GM21381 (cell line): ENCODE data around the gene ZNF600.
"Not testable (repeated sequence)": the region's sequence is repeated elsewhere in the genome, so short reads cannot be mapped to it uniquely, and the experiment has no call there.

Experiments
- ATAC-seq: cut with Tn5 transposase; IDR thresholded peaks from one replicate; pipeline ENCODE4 v1.9.1; 2021; ENCODE audit warnings: mild to moderate bottlenecking, moderate library complexity; ENCODE audit not compliant: unreplicated experiment

ZNF600 gene

DNA sequence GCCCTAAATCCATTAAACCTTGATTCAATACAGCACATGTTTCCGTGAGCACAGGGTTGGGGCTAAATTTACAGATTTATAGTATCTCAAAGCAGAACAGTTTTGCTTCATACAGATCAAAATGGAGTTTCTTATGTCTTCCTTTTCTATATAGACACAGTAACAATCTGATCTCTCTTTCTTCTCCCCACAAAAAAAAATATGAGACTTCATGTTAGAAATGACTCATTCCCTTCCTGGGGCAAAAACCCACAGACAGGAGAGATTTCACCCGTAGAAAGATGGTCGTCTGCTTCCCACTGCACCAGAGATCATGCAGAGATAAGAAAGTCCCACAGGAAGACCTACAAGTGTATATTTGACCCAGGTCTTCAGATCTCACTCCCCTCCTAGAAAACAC, 44.1 kb downstream of the ZNF600 start:
- no peak for ATAC-seq

DNA sequence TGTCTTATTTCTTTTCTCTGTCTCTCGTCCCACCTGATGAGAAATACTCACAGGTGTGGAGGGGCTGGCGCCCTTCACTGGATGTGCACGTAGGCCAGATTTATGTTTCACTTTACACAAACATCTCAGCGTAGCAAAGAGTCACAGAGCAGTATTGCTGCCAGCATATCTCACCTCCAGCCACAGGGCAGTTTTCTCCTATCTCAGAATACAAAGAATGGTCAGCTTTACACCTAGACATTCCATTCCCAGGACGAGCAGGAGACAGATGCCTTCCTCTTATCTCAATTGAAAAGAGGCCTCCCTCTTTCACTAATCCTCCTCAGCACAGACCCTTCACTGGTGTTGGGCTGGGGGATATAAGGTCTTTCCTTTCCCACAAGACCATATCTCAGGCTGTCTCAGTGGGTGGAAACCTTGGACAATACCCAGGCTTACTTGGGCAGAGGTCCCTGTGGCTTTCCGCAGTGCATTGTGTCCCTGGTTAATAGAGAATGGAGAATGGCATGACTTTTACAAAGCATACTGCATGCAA, 44.6 kb downstream of the ZNF600 start:
- ATAC-seq: no peak

DNA sequence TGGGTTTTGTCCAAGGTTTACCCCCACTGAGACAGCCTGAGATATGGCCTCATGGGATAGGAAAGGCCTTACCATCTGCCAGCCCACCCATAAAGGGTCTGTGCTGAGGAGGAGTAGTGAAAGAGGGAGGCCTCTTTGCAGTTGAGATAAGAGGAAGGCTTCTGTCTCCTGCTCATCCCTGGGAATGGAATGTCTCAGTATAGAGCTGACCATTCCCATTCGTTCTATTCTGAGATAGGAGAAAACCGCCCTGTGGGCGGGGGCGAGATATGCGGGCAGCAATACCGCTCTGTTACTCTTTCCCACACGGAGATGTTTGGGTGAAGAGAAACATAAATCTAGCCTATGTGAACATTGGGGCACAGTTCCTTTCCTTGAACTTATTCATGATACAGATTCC, 45.2 kb downstream of the ZNF600 start:
- not testable (repeated sequence) for ATAC-seq

- no peak for ATAC-seq
Measured at GRCh38 chr19:52739576-52739975, 47.0 kb downstream of the ZNF600 start.

DNA sequence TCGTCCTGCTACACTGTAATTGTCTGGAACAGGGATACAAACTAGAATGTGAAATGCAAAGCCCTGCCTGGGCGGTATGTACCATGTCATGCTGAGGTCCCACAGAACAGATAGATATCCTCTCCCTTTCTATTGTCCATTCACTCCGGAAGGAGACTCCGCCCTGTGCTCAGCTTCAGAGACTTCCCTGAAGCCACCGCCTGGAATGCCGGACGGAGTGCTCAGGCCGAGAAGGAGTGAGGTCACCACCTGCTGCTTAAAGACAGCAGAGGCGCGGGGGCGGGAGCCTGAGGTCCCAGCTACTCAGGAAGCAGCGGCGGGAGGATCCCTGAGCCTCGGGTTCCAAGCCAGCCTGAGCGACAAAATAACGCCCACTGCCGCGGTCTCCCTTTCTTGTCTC, 50.9 kb downstream of the ZNF600 start:
- ATAC-seq: no peak

GRCh38 chr19:52734893-52735661, 51.5 kb downstream of the ZNF600 start, which contains the start of gene ZNF611:
ZNF611 (minus strand) TSS chr19:52735044; CDS start chr19:52715894, 19,150 bp downstream.
- peak; percentile 90 for ATAC-seq

- peak; percentile 30 for ATAC-seq
Measured at GRCh38 chr19:52734331-52734892, 52.2 kb downstream of the ZNF600 start.

GRCh38 chr19:52726051-52726450, 60.5 kb downstream of the ZNF600 start:
- ATAC-seq: not testable (repeated sequence)

- no peak for ATAC-seq
Measured at GRCh38 chr19:52725528-52725961, 61.0 kb downstream of the ZNF600 start.

DNA sequence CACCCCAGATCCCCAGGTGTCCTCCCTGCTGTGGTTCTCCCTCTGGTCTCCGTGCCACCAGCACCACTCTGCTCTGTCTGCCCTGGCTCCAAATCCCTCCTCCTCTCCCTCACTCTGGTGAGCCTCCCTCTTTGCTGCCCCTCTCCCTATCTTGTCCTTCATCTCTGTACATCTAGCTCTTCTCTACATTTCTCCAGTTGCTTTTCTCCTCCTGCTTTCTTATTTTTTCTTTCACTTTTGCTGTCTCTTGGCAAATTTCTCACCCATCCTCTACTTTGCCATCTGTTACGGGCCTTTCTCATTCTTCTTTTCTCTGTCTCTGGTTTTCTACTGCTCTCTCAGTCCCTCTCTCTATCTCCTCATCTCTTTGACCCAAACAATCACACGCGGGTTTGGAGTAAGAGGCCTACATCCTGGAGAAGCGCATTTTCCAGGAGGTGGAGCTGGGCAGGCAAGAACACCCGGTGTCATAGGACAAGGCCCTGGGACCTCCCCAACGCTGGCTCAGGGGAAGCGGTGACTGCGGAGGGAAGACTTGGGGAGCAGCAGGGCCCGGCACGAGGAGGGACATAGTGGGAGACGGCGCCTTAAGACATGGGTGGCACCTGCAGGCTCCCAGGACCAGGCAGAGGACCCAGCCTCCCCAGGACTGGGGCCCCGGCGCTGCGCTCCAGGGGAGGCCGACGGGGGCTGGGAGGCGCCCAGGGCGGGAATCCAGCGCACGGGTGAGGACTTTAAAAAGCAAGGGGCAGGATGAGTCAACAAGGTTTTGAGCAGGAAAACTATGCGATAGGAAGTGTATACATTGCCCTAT, 61.7 kb downstream of the ZNF600 start:
- ATAC-seq: no peak

GRCh38 chr19:52723907-52724598, 62.5 kb downstream of the ZNF600 start:
- not testable (repeated sequence) for ATAC-seq

DNA sequence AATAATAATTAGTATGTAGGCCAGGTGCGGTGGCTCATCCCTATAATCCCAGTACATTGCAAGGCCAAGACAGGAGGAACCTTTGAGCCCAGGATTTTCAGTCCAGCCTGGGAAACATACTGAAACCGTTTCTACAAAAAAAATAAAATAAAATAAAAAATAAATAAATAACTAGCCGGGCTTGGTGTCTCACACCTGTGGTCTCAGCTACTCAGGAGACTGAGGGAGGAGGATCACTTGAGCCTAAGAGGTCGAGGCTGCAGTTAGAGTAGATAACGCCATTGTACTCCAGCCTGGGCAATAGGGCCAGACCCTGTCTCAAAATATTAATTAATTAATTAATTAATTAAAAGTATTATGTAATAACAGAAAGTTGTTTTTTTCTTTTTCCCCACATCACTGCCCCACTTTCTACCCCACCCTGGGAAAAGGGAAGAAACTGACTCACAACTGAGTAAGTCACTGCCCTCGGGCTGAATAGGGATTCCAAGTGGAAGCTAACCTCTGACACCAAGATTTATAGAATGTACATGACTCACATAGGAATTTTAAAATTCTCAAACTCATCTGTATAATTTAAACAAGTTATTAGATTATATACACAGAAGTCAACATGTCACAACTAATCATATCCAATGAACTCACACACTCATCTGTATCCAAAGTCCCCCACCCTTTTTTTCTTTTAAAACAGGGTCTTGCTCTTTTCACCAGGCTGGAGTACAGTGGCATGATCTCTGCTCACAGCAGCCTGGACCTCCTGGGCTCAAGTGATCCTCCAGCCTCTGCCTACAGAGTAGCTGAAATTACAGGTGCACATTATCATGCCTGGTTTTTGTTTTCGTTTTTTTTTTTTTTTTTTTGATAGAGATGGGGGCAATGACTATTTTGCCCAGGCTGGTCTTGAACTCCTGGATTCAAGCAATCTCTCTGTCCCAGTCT, 64.3 kb downstream of the ZNF600 start:
- no peak for ATAC-seq

- not testable (repeated sequence) for ATAC-seq
Measured at GRCh38 chr19:52720541-52720940, 66.0 kb downstream of the ZNF600 start.

- ATAC-seq: no peak
Measured at GRCh38 chr19:52716522-52716921, 70.1 kb downstream of the ZNF600 start.

GRCh38 chr19:52715902-52716301, 70.7 kb downstream of the ZNF600 start:
- not testable (repeated sequence) for ATAC-seq

- not testable (repeated sequence) for ATAC-seq
Measured at GRCh38 chr19:52715330-52715729, 71.3 kb downstream of the ZNF600 start.
